Measurements from ENCODE around the gene MSH2.

Gene MSH2

GRCh38 chr2:47510745-47511144 is 107.8 kb downstream of the MSH2 start:
- DNase-seq, result no peak

- no peak for DNase-seq
Observed at GRCh38 chr2:47512581-47513083, 109.7 kb downstream of the MSH2 start.

GRCh38 chr2:47513981-47514520 is 111.1 kb downstream of the MSH2 start:
- DNase-seq, result no peak

- no peak for DNase-seq
Observed at GRCh38 chr2:47516360-47517104, 113.6 kb downstream of the MSH2 start.

GRCh38 chr2:47518497-47519146 is 115.7 kb downstream of the MSH2 start:
- no peak for DNase-seq

- DNase-seq, result no peak
Observed at GRCh38 chr2:47519147-47519537, 116.2 kb downstream of the MSH2 start.

- DNase-seq, result peak; percentile 32
Observed at GRCh38 chr2:47519604-47520301, 116.8 kb downstream of the MSH2 start.

- no peak for DNase-seq
Observed at GRCh38 chr2:47520302-47520630, 117.3 kb downstream of the MSH2 start.

GRCh38 chr2:47520825-47521665 is 118.1 kb downstream of the MSH2 start:
- DNase-seq, result peak; percentile 91

- no peak for DNase-seq
Observed at GRCh38 chr2:47521666-47522285, 118.8 kb downstream of the MSH2 start.

- no peak for DNase-seq
Observed at GRCh38 chr2:47525167-47525566, 122.2 kb downstream of the MSH2 start.

- DNase-seq, result no peak
Observed at GRCh38 chr2:47528455-47528854, 125.5 kb downstream of the MSH2 start.

- no peak for DNase-seq
Observed at GRCh38 chr2:47528874-47529273, 125.9 kb downstream of the MSH2 start.

GRCh38 chr2:47530105-47530760 is 127.3 kb downstream of the MSH2 start:
- no peak for DNase-seq

- no peak for DNase-seq
Observed at GRCh38 chr2:47531378-47532042, 128.6 kb downstream of the MSH2 start.
